ENCODE results near the gene MRPL4. TPM values are rescaled to one million over a fixed set of nuclear protein-coding genes. Genes with fewer than 3 reads are reported as not detected.
A peak's percentile ranks its signal among the peaks of the same experiment; 100 is the strongest.

The MRPL4 gene
- total and polyA plus RNA-seq, 10 of the 15 experiments (the other 5 are each of a cell fraction or from before 2014, with no cell fraction given) = 0.79 to 221 (median 112) TPM

DNA sequence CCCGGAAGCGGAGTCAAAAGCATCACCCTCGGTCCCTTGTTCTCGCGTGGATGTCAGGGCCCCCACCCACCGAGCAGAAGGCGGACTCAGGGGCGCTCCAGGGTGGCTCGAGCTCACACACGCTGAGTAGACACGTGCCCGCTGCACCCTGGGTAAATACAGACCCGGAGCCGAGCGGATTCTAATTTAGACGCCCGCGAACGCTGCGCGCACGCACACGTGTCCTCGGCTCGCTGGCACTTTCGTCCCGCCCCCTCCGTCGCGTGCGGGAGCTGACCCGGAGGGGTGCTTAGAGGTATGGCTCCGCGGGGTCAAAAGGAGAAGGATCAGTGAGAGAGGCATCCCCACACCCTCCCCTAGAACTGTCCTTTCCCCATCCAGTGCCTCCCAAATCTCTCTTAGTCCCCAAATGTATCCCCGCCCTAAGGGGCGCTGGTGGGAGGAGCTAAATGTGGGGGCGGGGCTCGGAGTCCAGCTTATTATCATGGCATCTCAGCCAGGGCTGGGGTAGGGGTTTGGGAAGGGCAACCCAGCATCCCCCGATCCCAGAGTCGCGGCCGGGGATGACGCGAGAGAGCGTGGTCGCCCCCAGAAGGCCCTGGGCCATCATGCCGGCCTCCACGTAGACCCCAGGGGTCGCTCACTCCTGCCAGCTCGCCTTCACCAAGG is 37.3 kb downstream of the MRPL4 start (continued):
- TF ChIP-seq, protein P1, sequence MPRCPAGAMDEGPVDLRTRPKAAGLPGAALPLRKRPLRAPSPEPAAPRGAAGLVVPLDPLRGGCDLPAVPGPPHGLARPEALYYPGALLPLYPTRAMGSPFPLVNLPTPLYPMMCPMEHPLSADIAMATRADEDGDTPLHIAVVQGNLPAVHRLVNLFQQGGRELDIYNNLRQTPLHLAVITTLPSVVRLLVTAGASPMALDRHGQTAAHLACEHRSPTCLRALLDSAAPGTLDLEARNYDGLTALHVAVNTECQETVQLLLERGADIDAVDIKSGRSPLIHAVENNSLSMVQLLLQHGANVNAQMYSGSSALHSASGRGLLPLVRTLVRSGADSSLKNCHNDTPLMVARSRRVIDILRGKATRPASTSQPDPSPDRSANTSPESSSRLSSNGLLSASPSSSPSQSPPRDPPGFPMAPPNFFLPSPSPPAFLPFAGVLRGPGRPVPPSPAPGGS (IDR thresholded peaks at IDR 0.05; ENCODE audit: borderline replicate concordance, insufficient read depth, low read depth, low read length, poor library complexity, severe bottlenecking) = no peak
- TF ChIP-seq RAD51 (IDR thresholded peaks at IDR 0.05) = peak; percentile 74
- no peak for TF ChIP-seq ZNF217 (IDR thresholded peaks at IDR 0.05)
- peak; percentile 94 for TF ChIP-seq MAX (IDR thresholded peaks at IDR 0.05; ENCODE audit: low read depth, low read length)
- TF ChIP-seq POLR2AphosphoS2 (IDR thresholded peaks at IDR 0.05; ENCODE audit: low read depth, low read length) = no peak
- TF ChIP-seq FOS (IDR thresholded peaks at IDR 0.05; ENCODE audit: borderline replicate concordance, extremely low read depth, insufficient read length) = no peak
- TF ChIP-seq RELB (IDR thresholded peaks at IDR 0.05; ENCODE audit: low read depth) = no peak
- no peak for TF ChIP-seq SMAD5 (IDR thresholded peaks at IDR 0.05; ENCODE audit: low read depth)
- no peak for TF ChIP-seq NFXL1 (IDR thresholded peaks at IDR 0.05; ENCODE audit: borderline replicate concordance)
- TF ChIP-seq REST (IDR thresholded peaks at IDR 0.05; ENCODE audit: low read depth, low read length) = no peak
- TF ChIP-seq ZNF274 (IDR thresholded peaks at IDR 0.05; ENCODE audit: insufficient read depth, insufficient read length) = no peak
- 0 out of 2 replicates have a peak, but pooled peaks have one; percentile 24 for TF ChIP-seq HCFC1 (IDR thresholded peaks at IDR 0.05; ENCODE audit: low read length)
- TF ChIP-seq STAT3 (IDR thresholded peaks at IDR 0.05; ENCODE audit: low read depth, low read length) = no peak
- no peak for TF ChIP-seq HDAC6 (IDR thresholded peaks at IDR 0.05; ENCODE audit: unreplicated experiment)
- peak in 1 of 2 experiments; percentile 67; a peak in 1 of 3 replicates for TF ChIP-seq EGR1 (IDR thresholded peaks at IDR 0.05; ENCODE audit: borderline replicate concordance in 1 of 2, low read depth in 2 of 2, low read length in 2 of 2)
- TF ChIP-seq, protein P2, sequence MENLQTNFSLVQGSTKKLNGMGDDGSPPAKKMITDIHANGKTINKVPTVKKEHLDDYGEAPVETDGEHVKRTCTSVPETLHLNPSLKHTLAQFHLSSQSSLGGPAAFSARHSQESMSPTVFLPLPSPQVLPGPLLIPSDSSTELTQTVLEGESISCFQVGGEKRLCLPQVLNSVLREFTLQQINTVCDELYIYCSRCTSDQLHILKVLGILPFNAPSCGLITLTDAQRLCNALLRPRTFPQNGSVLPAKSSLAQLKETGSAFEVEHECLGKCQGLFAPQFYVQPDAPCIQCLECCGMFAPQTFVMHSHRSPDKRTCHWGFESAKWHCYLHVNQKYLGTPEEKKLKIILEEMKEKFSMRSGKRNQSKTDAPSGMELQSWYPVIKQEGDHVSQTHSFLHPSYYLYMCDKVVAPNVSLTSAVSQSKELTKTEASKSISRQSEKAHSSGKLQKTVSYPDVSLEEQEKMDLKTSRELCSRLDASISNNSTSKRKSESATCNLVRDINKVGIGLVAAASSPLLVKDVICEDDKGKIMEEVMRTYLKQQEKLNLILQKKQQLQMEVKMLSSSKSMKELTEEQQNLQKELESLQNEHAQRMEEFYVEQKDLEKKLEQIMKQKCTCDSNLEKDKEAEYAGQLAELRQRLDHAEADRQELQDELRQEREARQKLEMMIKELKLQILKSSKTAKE (IDR thresholded peaks at IDR 0.05; ENCODE audit: low read depth, poor library complexity, severe bottlenecking) = no peak
- TF ChIP-seq TCF3 (IDR thresholded peaks at IDR 0.05; ENCODE audit: borderline replicate concordance, insufficient read depth, low read depth, low read length) = no peak
- TF ChIP-seq MYB (IDR thresholded peaks at IDR 0.05; ENCODE audit: borderline replicate concordance, low read depth, low read length) = no peak
- no peak for TF ChIP-seq PAX8 (IDR thresholded peaks at IDR 0.05)
- TF ChIP-seq NR2C1 (IDR thresholded peaks at IDR 0.05) = no peak
- TF ChIP-seq RELA (IDR thresholded peaks at IDR 0.05; ENCODE audit: borderline replicate concordance, partially characterized antibody) = no peak
- TF ChIP-seq IKZF1 (conservative IDR thresholded peaks at IDR 0.05) = peak; percentile 42; the same call in 1 of the 2 replicates

All from GM12878 (cell line).